Jurkat, Clone E6-1 (cell line): Measurements from ENCODE around the gene RHOF. TPM values are rescaled to one million over a fixed set of nuclear protein-coding genes. Genes with fewer than 3 reads are reported as not detected.

ENCODE experiments used
- DNase-seq: peaks from one replicate; pipeline ENCODE4 v3.0.0-alpha.2; 2011; ENCODE audit warnings: low read depth, low spot score
- H3K4me3 ChIP-seq: 2 replicates; pipeline ENCODE4 v1.5.1; 2011; ENCODE audit warnings: mild to moderate bottlenecking, low read length, control low read depth, moderate library complexity
- polyA plus RNA-seq: library from polyadenylated mRNA; unstranded; fragments of >200 nt; gene quantifications from one replicate; pipeline ENCODE4 v1.2.1, GENCODE V29; 2012; ENCODE audit warnings: missing spikeins; ENCODE audit not compliant: insufficient read length, insufficient read depth

RHOF gene, protein sequence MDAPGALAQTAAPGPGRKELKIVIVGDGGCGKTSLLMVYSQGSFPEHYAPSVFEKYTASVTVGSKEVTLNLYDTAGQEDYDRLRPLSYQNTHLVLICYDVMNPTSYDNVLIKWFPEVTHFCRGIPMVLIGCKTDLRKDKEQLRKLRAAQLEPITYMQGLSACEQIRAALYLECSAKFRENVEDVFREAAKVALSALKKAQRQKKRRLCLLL
- polyA plus RNA-seq, result 30.9 TPM

DNA sequence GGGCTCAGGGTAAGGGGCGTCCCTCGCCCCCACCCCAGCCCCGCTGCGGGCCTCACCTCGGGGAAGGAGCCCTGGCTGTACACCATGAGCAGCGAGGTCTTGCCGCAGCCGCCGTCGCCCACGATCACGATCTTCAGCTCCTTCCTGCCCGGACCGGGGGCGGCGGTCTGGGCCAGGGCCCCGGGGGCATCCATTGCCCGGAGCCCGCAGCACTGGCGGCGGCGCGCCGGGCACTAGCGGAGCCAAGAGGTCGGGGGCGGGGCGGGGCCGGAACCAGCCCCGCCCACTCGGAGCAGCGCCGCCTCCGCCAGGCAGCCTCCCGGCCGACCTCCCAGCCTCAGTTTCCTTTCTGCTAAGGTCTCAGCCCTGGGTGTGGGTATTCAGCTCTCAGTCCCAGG is at the start of gene RHOF:
Gene RHOF (minus strand): TSS at position 249 of the 398 bp plus-strand sequence. CDS start 55 bp downstream, at position 194.
- no peak for DNase-seq

DNA sequence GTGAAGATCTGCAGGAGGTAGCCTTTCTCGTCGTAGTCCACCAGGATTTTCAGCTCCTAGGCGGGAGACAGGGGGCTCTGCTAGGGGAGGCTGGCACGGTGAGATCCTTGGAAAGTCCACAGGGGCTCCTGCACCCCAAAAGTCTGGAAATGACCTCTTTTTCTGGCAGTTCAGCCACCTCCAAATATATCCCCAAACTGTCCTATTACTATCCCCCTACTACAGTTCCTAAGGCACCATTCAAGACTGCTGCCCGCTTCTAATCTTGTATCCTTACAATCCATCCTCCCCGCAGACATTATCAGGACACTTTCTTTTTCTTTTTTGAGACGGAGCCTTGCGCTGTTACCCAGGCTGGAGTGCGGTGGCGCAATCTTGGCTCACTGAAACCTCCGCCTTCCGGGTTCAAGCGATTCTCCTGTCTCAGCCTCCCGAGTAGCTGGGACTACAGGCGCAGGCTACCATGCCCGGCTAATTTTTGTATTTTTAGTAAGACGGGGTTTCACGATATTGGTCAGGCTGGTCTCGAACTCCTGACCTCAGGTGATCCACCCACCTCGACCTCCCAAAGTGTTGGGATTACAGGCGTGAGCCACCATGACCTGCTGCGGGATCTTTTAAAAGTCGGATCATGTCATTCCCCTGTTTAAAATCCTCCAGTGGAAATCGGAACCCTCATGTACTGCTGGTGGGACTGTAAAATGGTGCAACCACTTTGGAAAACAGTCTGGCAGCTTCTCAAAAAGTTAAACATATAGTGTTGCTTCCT is 46.7 kb upstream of the RHOF start:
- peak overlapping the region; percentile 82 for H3K4me3 ChIP-seq
- DNase-seq, result no peak

More for the DNA sequence above, at the start of gene RHOF:
- H3K4me3 ChIP-seq, result peak within 1 kb of the TSS; percentile 69

DNA sequence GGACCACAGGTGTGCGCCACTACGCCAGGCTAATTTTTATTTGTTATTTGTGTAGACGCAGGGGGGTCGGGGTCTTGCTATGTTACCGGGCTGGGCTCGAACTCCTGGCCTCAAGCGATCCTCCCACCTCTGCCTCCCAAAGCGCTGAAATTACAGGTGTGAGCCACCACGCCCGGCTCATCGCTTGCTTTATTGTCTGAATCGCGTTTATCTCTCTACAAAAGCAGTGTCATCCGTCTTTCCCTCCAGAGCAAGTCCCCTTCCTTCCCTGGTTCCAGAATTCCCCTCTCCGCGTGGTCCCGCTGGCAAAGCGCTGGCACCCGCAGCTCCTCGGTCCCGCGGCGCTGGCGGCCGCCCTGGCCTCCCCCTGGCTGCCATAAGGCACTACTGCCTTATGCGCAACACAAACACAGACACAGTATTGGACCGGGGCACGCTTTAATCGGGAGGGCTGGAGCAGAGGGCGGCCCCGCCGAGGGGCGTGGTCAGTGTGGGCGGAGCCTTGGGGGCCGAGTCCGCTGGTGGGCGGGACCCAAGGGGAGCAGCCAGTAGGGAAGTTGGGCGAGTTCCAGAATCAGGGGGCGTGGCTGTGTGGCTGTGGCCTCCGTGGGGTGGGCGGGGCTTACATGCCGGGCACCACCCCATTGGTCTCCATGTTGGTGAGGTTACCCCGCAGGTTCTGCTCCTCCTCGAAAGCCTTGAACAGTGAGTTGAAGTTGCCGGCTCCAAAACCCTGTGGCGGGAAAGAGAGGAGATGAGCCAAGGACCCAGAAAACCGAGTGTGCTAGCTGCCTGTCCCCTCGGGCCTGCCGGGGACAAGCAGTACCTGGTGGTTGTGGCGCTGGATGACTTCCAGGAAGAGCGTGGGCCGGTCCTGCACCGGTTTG is 45.9 kb upstream of the RHOF start:
- DNase-seq, result peak; percentile 94

DNA sequence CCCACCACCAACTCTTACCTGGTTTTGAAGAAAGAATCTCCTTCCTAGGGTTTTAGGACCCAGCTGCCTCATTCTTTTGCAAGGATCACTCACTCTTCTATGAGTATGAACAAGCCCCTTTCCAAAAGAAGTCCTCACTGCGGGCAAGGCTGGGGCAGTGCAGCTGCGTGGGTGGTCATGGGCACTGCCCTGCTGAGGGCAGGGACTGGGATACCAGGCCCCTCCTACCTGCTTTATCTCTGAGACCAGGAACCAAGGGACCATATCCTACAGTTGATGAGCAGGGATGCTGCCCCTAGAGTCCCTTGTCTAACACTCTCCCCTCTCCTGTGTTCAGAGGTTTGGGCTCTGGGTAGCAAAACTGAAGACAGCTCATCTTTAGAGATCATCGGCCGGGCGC is 44.6 kb upstream of the RHOF start:
- DNase-seq, result no peak
- no peak overlapping the region for H3K4me3 ChIP-seq

More for the DNA sequence above, 45.9 kb upstream of the RHOF start:
- H3K4me3 ChIP-seq, result peak overlapping the region; percentile 82

DNA sequence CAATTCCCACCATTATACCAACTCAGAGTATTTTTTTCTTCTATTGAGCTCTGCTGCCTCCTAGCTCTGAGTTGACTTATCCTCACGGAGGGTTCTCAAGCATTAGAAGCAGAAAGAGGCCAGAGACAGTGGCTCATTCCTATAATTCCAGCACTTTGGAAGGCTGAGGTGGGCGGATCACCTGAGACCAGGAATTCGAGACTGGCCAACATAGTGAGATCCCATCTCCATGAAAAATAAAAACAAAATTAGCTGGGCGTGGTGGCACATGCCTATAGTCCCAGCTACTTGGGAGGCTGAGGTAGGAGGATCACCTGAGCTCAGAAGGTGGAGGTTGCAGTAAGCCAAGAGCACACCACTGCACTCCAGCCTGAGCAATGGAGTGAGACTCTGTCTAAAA is 44.2 kb upstream of the RHOF start:
- no peak for DNase-seq
- no peak overlapping the region for H3K4me3 ChIP-seq

DNA sequence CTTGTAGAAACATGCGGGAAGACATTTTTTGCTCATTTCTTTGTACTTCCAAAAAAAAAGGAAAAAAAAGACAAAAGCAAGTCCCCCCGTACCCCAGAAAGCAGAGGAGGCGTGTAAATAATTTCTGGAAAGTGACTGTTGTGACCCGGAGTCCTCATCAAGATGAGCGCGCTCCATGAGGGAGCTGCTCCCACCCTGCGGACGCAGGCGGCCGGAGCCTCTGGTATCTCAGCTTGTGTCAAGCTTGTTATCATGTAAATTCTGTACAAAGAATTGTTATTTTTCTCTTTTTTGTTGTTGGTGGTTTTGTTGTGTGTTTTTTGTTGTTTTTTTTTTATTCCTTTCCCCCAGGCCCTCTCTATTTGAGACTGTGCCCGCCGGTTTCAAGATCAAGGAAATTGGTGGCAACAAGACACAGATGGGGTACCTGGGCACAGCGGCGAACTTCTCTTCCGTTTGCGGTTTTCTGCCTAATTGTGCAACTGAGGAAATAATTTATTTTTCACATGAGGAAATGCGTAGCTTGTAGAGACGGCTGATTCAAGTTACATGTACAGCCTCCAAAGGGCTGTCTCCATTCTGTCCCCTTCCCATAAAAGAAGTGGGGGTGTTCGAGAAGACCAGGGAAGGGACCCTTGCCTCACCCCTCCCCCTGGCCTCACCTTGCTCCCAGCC is 38.2 kb upstream of the RHOF start:
- no peak overlapping the region for H3K4me3 ChIP-seq
- DNase-seq, result no peak

DNA sequence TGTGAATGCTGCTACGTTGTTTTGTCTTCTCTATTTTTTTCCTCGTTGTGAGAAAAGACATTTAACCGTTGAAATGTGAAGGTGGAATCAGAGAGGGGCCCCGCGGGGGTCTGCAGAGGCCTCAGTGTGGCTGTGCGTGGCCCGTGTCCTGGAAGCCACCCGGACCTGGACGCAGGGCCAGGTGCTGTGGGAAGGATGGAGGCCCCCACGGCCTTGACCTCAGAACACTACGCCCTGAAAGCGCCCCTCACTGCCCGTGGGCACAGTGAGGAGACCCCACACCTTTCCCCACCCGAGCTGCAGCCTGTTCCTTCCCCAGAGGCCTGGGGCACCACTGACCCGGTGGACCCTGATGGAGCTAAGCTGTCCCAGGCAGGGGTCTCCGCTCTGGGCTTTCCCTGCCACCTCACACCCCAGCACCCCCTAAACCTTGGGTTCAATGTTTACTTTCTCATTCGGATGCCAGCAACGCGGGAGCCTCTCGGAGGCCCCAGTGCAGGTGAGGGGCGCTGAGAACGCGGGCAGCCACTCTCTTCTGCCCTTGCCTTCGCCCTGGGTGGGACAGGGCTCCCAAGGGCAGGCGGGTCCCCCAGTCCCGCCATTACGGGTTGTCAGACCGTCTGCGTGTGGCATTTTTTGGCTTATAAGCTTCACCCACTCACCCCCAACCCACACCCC is 37.2 kb upstream of the RHOF start:
- no peak for DNase-seq
- H3K4me3 ChIP-seq, result no peak overlapping the region

DNA sequence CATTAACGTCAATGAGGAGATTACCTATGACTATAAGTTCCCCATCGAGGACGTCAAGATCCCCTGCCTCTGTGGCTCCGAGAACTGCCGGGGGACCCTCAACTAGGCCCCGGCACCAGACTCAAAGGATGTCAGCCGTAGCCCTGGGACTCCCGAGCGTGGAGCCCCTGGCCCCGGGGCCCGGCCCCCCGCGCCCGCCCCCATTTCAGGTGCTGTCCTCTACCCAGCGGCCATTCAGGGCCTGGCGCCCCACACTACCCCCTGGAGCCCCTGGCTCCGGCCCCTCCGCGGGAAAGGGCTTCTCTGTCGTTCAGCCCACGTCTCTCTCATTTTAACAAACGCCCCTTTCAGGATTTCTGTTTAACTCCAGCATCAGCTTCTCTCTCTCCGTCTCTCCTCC is 36.6 kb upstream of the RHOF start:
- no peak overlapping the region for H3K4me3 ChIP-seq
- no peak for DNase-seq

DNA sequence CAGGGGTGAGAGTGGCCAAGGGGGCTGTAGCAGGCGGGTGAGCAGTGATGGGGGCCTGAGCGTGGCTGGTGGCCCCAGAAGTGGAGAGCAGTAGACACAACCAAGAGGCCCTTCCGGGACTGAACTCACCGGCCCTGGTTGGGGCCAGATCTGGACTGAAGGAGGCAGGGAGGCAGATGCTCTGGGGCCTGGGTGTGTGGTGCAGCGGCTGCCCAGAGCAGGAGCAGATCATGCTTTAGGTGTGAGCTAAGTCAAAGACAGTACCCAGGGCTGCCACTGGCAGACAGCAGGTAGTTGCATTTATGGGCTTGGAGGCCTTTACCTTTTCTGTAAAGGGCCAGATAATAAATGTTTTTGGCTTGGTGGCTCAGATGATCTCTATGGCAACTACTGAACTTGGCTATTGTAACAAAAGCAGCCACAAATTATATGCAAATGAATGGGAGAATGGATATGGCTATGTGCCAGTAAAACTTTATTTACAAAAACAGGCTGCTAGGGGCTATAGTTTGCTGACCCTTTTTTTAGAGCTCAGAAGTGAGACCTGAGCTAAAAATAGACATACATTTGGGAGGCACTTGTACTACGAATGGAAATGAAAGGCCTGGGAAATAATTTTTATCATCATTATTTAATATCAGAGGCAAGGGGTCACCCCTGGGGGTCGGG is 35.9 kb upstream of the RHOF start:
- H3K4me3 ChIP-seq, result no peak overlapping the region
- no peak for DNase-seq

DNA sequence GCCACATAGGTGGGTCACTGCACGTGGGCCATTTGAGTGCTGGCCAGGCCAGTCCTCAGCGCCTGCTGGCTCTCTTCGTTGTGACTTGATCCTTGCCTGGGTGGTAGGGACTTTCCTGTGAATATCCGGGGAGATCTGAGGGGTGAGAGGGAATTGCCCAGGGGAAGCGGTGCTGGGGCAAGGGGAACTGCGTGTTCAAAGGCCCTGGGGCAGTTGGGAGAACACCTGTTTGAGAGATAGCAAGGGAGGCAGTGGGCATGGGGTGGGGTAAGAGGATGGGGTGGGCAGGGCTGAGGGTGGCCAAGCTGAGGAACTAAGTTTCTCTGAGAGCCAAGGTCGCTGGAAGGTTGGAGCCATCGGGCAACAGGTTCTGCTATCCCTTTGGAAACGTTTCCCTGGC is 35.3 kb upstream of the RHOF start:
- no peak overlapping the region for H3K4me3 ChIP-seq
- no peak for DNase-seq

DNA sequence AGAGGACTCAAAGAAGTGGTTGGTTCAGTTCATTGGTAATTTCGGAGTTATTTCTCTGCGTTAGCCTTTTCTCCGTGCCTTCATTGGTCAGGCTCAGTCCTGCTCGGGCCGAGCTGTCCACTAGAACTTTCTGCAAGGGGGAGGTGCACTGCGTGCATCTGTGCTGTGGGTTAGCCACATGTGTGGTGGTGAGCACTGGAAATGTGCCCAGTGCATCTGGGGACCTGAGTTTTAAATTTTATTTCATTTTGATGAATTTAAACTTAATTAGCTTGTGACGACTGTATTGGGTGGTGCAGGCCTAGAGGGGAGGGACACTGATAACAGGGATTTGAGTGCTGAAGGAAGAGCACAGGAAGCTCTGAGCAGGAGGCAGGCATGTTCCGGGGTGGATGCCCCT is 34.8 kb upstream of the RHOF start:
- no peak overlapping the region for H3K4me3 ChIP-seq
- no peak for DNase-seq

DNA sequence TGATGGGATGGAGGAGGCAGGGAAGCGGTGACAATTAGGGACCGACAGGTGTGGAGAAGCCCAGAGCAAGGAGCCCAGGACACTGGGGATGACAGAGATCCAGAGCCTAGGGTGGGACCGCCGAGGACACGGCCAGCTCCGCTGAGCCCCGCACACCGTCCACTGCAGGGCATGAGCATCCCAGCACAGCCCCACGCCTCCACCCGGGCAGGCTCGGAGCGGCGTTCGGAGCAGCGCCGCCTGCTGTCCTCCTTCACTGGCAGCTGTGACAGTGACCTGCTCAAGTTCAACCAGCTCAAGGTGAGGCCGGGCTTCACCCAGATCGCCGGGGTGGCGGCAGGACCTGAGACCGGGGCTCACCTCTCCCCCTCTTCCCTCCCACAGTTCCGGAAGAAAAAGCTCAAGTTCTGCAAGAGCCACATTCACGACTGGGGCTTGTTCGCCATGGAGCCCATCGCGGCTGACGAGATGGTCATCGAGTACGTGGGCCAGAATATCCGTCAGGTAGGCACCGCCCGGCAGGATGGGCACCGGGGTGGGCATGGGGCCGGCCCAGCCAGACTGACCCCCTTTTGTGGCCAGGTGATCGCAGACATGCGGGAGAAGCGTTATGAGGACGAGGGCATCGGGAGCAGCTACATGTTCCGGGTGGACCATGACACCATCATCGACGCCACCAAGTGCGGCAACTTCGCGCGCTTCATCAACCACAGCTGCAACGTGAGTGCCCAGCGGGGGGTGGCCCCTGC is 34.0 kb upstream of the RHOF start:
- DNase-seq, result no peak
- H3K4me3 ChIP-seq, result no peak overlapping the region

DNA sequence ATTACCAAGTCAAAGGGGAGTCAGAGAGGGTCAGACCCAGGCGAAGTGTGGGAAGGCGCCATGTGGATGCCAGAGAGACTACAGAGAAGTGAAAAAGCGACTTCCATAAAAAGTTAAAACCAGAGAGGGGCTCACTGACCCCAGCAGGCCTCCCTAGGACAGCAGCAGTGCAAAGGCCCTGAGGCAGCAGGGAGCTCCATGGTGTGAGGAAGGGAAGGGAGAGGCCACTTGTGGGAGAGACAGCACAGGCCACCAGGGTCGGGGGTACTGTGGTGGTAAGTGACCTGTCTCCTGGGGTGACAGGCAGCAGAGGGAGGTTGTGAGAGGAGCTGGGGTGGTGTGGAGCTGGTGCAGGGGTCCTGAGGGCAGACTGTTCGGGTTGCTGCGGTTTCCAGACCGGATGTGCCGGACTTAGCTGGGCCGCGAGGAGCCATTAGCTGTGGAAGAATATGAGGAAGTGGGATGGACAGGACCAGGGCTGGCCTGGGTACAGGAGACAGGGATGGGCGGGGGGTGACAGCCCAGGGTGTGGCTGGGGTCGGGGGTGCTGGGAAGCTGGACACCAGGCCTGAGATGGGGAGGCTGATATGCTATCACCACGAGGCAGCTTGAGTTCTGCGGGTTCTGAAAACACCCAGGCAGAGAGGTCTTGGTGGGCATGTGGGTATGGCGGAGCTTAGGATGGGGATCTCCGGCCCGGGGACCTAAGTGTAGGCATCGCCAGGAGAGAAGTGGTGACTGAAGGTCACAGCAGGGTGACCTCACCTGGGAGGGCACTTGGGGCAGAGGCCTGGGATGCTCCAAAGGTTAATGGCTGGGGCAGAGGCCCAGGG is 33.0 kb upstream of the RHOF start:
- no peak for DNase-seq
- no peak overlapping the region for H3K4me3 ChIP-seq

DNA sequence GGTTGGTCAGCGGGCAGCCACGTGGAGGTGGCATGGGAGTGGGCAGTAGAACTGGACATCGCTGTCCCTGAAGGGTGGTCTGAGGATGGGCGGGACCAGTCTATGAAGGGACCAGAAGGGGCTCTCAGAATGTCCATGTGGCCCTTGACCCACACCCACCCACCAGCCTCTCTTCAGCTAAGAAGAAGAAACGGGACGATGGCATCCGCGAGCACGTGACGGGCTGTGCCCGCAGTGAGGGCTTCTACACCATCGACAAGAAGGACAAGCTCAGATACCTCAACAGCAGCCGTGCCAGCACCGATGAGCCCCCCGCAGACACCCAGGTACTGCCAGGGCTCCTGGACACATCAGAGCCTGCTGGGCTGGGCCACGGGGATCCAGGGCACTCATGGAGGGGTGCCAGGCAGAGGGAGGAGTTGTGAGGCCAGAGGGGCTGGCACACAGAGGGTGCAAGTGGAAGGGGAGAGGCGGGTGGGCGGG is 31.6 kb upstream of the RHOF start:
- H3K4me3 ChIP-seq, result no peak overlapping the region
- DNase-seq, result no peak

DNA sequence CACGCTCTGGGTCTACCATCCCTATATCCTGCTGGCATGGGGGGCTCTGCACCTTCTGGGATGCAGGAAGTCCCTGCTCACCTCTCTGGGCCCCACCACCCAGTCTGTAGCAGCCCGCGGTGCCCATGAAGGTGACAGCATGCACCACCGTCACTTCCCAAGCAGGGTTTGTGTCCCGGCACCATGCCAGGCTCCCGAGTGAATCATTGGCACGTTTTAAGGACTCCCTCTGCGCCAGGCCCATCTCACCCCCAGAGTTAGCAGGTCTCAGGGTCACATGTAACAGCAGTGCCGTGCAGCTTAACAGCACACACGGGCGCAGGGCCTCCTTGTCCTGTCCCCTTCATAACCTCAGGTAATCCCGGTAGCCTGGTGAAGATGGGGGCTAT is 30.2 kb upstream of the RHOF start:
- H3K4me3 ChIP-seq, result no peak overlapping the region
- no peak for DNase-seq

DNA sequence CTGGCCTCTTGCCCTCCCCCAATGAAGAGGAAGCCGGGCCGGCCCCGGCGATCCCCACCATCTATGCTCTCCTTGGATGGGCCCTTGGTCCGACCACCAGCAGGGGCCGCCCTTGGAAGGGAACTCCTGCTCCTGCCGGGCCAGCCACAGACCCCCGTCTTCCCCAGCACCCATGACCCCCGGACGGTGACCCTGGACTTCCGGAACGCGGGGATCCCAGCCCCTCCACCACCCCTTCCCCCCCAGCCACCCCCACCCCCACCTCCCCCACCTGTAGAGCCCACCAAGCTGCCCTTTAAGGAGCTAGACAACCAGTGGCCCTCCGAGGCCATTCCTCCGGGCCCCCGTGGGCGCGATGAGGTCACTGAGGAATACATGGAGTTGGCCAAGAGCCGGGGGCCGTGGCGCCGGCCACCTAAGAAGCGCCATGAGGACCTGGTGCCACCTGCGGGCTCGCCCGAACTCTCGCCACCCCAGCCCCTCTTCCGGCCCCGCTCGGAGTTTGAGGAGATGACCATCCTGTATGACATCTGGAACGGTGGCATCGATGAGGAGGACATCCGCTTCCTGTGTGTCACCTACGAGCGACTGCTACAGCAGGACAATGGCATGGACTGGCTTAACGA is 29.7 kb upstream of the RHOF start:
- H3K4me3 ChIP-seq, result no peak overlapping the region
- DNase-seq, result no peak
